ENCODE measurements around the gene SIRT2. TPM values are rescaled to one million over a fixed set of nuclear protein-coding genes. Genes with fewer than 3 reads are reported as not detected.

SIRT2 gene
- total and polyA plus RNA-seq, 2 of the 13 experiments (the other 11 are each of a cell fraction or from before 2014, with no cell fraction given), result 22.3 to 26.1 TPM

DNA sequence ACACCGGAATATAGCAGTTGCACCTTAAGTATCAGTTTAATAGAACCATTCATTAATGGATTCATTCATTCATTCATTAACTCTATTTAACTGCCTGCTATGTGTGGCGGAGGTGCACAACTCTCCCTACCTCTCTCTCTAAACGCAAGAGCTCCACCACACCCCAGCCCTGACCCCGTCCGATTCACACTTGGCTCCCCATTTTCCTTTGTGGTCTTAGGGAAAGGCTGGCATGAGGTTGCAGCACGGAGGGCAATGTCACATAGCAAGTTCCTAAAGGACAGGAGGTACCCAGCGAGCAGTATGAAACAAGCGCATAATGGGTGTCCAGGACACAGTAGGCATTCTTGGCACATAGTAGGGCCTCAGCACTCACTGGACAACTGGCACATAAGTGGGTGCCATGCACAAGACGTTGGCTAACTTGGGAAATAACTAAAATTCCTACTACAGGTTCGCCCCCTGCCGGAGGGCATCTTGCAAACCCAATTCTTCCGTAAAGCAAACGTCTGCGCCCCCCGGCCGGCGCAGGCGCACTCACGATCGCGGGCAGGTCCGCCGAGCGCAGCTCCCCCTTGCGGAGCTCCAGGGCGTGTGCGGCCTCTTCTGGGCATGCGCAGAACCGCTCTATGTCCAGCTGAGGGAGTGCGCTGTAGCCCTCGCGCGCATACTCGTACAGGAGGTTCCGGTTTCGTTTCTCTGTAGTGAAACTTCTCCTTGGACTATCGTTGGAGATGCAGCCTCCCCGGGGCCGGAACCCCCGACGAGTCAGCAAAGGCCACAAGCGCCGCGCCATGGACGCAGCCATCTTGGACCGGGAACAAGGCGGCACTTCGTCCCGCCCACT is 30.7 kb upstream of the SIRT2 start, which contains the start of gene SARS2 (continued):
- TF ChIP-seq, protein P1, sequence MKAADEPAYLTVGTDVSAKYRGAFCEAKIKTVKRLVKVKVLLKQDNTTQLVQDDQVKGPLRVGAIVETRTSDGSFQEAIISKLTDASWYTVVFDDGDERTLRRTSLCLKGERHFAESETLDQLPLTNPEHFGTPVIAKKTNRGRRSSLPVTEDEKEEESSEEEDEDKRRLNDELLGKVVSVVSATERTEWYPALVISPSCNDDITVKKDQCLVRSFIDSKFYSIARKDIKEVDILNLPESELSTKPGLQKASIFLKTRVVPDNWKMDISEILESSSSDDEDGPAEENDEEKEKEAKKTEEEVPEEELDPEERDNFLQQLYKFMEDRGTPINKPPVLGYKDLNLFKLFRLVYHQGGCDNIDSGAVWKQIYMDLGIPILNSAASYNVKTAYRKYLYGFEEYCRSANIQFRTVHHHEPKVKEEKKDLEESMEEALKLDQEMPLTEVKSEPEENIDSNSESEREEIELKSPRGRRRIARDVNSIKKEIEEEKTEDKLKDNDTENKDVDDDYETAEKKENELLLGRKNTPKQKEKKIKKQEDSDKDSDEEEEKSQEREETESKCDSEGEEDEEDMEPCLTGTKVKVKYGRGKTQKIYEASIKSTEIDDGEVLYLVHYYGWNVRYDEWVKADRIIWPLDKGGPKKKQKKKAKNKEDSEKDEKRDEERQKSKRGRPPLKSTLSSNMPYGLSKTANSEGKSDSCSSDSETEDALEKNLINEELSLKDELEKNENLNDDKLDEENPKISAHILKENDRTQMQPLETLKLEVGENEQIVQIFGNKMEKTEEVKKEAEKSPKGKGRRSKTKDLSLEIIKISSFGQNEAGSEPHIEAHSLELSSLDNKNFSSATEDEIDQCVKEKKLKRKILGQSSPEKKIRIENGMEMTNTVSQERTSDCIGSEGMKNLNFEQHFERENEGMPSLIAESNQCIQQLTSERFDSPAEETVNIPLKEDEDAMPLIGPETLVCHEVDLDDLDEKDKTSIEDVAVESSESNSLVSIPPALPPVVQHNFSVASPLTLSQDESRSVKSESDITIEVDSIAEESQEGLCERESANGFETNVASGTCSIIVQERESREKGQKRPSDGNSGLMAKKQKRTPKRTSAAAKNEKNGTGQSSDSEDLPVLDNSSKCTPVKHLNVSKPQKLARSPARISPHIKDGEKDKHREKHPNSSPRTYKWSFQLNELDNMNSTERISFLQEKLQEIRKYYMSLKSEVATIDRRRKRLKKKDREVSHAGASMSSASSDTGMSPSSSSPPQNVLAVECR (CRISPR knock-in tag; IDR thresholded peaks at IDR 0.05; ENCODE audit: borderline replicate concordance), result peak; percentile 53; the same call in 1 of the 2 replicates
- no peak for TF ChIP-seq RELA (CRISPR knock-in tag; IDR thresholded peaks at IDR 0.05)
- TF ChIP-seq DMAP1 (CRISPR knock-in tag; IDR thresholded peaks at IDR 0.05), result peak; percentile 74
- no peak for TF ChIP-seq ZNF496 (CRISPR knock-in tag; IDR thresholded peaks at IDR 0.05; ENCODE audit: insufficient replicate concordance)
- no peak for TF ChIP-seq ZNF382 (CRISPR knock-in tag; IDR thresholded peaks at IDR 0.05; ENCODE audit: borderline replicate concordance)
- TF ChIP-seq ZNF333 (CRISPR knock-in tag; IDR thresholded peaks at IDR 0.05; ENCODE audit: borderline replicate concordance), result no peak
- TF ChIP-seq ZNF331 (CRISPR knock-in tag; IDR thresholded peaks at IDR 0.05), result peak; percentile 13; the same call in 1 of the 2 replicates
- TF ChIP-seq ZNF180 (CRISPR knock-in tag; IDR thresholded peaks at IDR 0.05; ENCODE audit: borderline replicate concordance, low read depth), result no peak
- TF ChIP-seq MED13 (CRISPR knock-in tag; IDR thresholded peaks at IDR 0.05), result no peak
- TF ChIP-seq ZNF652 (CRISPR knock-in tag; IDR thresholded peaks at IDR 0.05; ENCODE audit: borderline replicate concordance, low read depth), result no peak
- TF ChIP-seq ZNF891 (CRISPR knock-in tag; IDR thresholded peaks at IDR 0.05), result no peak
- no peak for TF ChIP-seq ATF7-NPFF (CRISPR knock-in tag; IDR thresholded peaks at IDR 0.05; ENCODE audit: low read depth)
- TF ChIP-seq PHB2 (IDR thresholded peaks at IDR 0.05; ENCODE audit: partially characterized antibody), result no peak
- TF ChIP-seq SPEN (CRISPR knock-in tag; IDR thresholded peaks at IDR 0.05; ENCODE audit: low read depth), result peak; percentile 59; the same call in 1 of the 2 replicates
- TF ChIP-seq ZNF567 (CRISPR knock-in tag; IDR thresholded peaks at IDR 0.05; ENCODE audit: borderline replicate concordance), result no peak
- TF ChIP-seq, protein P2, sequence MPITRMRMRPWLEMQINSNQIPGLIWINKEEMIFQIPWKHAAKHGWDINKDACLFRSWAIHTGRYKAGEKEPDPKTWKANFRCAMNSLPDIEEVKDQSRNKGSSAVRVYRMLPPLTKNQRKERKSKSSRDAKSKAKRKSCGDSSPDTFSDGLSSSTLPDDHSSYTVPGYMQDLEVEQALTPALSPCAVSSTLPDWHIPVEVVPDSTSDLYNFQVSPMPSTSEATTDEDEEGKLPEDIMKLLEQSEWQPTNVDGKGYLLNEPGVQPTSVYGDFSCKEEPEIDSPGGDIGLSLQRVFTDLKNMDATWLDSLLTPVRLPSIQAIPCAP (CRISPR knock-in tag; IDR thresholded peaks at IDR 0.05; ENCODE audit: low read depth), result no peak
- TF ChIP-seq ZNF121 (CRISPR knock-in tag; IDR thresholded peaks at IDR 0.05), result peak; percentile 17; the same call in 1 of the 2 replicates
- TF ChIP-seq STAT6 (CRISPR knock-in tag; IDR thresholded peaks at IDR 0.05; ENCODE audit: borderline replicate concordance), result no peak

Data from HepG2 (cell line).